ENCODE results near the gene LRP5.

LRP5 gene

GRCh38 chr11:68341557-68342458 is 29.4 kb downstream of the LRP5 start:
- no peak for TF ChIP-seq CTCF (IDR thresholded peaks at IDR 0.05)

GRCh38 chr11:68342459-68343158 is 30.2 kb downstream of the LRP5 start:
- no peak for TF ChIP-seq CTCF (IDR thresholded peaks at IDR 0.05)

GRCh38 chr11:68343761-68344256 is 31.4 kb downstream of the LRP5 start:
- TF ChIP-seq CTCF (IDR thresholded peaks at IDR 0.05): no peak

GRCh38 chr11:68345776-68346461 is 33.5 kb downstream of the LRP5 start:
- TF ChIP-seq CTCF (IDR thresholded peaks at IDR 0.05): no peak

- no peak for TF ChIP-seq CTCF (IDR thresholded peaks at IDR 0.05)
These were observed 34.0 kb downstream of the LRP5 start for GRCh38 chr11:68346462-68346790.

- no peak for TF ChIP-seq CTCF (IDR thresholded peaks at IDR 0.05)
These were observed 35.0 kb downstream of the LRP5 start for GRCh38 chr11:68347345-68347744.

- TF ChIP-seq CTCF (IDR thresholded peaks at IDR 0.05): no peak
These were observed 35.5 kb downstream of the LRP5 start for GRCh38 chr11:68347841-68348240.
